HepG2 (cell line): ENCODE measurements around the gene MRPL57. TPM values are rescaled to one million over a fixed set of nuclear protein-coding genes. Genes with fewer than 3 reads are reported as not detected.
"Not testable (repeated sequence)": the region's sequence is repeated elsewhere in the genome, so short reads cannot be mapped to it uniquely, and the experiment has no call there.

Experiments used
- ATAC-seq: fragments of 200-7000 bp; cut with Tn5 transposase; 3 replicates; pipeline ENCODE4 v1.9.1; 2020; ENCODE audit warnings: mild to moderate bottlenecking, moderate library complexity
- BruUV-seq: library from RNA; stranded (reverse); fragments of 400-500 nt; replicated peaks from 2 replicates; lab custom pipeline; 2021; lab: Mats Ljungman, UMichigan
- CTCF ChIA-PET: fragments of 300-600 bp; formaldehyde crosslinking; extraction: SDS; loops from one replicate; lab custom pipeline; 2021; ENCODE audit warnings: low total read pairs, inconsistent platforms, low intra/inter-chr PET ratio; lab: Yijun Ruan, JAX
- POLR2A ChIA-PET: fragments of 350-600 bp; sonication (Branson Sonifier 250); formaldehyde crosslinking; loops from one replicate; lab custom pipeline; 2020; ENCODE audit warnings: antibody characterized with exemption, inconsistent platforms; lab: Yijun Ruan, JAX
- DNase-seq: peaks from one replicate; pipeline ENCODE4 v3.0.0-alpha.2; 2015; ENCODE audit warnings: low spot score
- FAIRE-seq: peaks from 3 replicates; lab custom pipeline; 2011; peaks lifted over from hg19 to GRCh38; lab: Jason Lieb, UNC
- H2AFZ ChIP-seq: one replicate; pipeline ENCODE4 v1.6.1; 2011; ENCODE audit warnings: low read length, inconsistent platforms
- H3K27ac ChIP-seq: fragments of 300-600 bp; 3 replicates; pipeline ENCODE4 v1.8.0; 2011; ENCODE audit warnings: mixed run types, mild to moderate bottlenecking, mixed read lengths, low read length, inconsistent platforms; ENCODE audit not compliant: insufficient read depth; ENCODE audit errors: extremely low read length
- H3K27me3 ChIP-seq, 2 experiments: fragments of 200-600 bp in 1 of 2; 2 replicates in 1 of 2; 3 replicates in 1 of 2; pipeline versions ENCODE4 v1.6.0 to v1.8.0; 2011; ENCODE audit warnings: low read length in 2 of 2, mild to moderate bottlenecking in 2 of 2, moderate library complexity in 2 of 2, inconsistent platforms in 1 of 2; ENCODE audit not compliant: insufficient read depth in 2 of 2, control insufficient read depth in 1 of 2
- H3K36me3 ChIP-seq, 2 experiments: fragments of 200-600 bp in 1 of 2; replicated peaks in 1 of 2; 2 replicates in 1 of 2; 3 replicates in 1 of 2; pipeline versions ENCODE4 v1.5.1 to v1.8.0; 2011; ENCODE audit warnings: low read length in 2 of 2, inconsistent platforms in 1 of 2; ENCODE audit not compliant: insufficient read depth in 2 of 2, control insufficient read depth in 1 of 2
- H3K4me1 ChIP-seq: 2 replicates; pipeline ENCODE4 v1.5.1; 2012; ENCODE audit warnings: low read length, inconsistent platforms; ENCODE audit not compliant: insufficient read depth
- H3K4me2 ChIP-seq: 2 replicates; pipeline ENCODE4 v1.6.0; 2011; ENCODE audit warnings: low read depth, low read length, inconsistent platforms
- H3K4me3 ChIP-seq, 3 experiments: fragments of 200-600 bp in 1 of 3; sonication (generic), shearing (Covaris generic) in 1 of 3; replicated peaks in 1 of 3; 2 replicates each; pipeline ENCODE4 v1.5.1; 2011 to 2016; ENCODE audit warnings: low read length in 3 of 3, inconsistent platforms in 2 of 3, low read depth in 2 of 3, mild to moderate bottlenecking in 2 of 3, control low read depth in 1 of 3, mixed read lengths in 1 of 3; ENCODE audit not compliant: insufficient read depth in 1 of 3
- H3K79me2 ChIP-seq: one replicate; pipeline ENCODE4 v1.6.1; 2011; ENCODE audit warnings: low read length, inconsistent platforms; ENCODE audit not compliant: insufficient read depth
- H3K9ac ChIP-seq: 2 replicates; pipeline ENCODE4 v1.6.0; 2011; ENCODE audit warnings: mild to moderate bottlenecking, low read depth, low read length, inconsistent platforms; ENCODE audit not compliant: insufficient read depth
- H3K9me3 ChIP-seq: 2 replicates; pipeline ENCODE4 v1.5.1; 2012; ENCODE audit warnings: mild to moderate bottlenecking, low read length
- H4K20me1 ChIP-seq: 2 replicates; pipeline ENCODE4 v1.6.0; 2011; ENCODE audit warnings: inconsistent platforms, mild to moderate bottlenecking, low read length, moderate library complexity; ENCODE audit not compliant: insufficient read depth
- HNRNPL ChIP-seq: fragments of 200-400 bp; formaldehyde crosslinking; IDR thresholded peaks from 2 replicates; pipeline ENCODE4 v1.6.1; 2017; ENCODE audit warnings: mild to moderate bottlenecking, low read depth, low read length
- KDM4B ChIP-seq: sonication (generic); formaldehyde crosslinking; IDR thresholded peaks from 2 replicates; pipeline ENCODE4 v1.4.0; 2020; ENCODE audit warnings: missing genetic modification reagents
- SAFB2 ChIP-seq: sonication (generic); formaldehyde crosslinking; IDR thresholded peaks from 2 replicates; pipeline ENCODE4 v1.5.1; 2020; ENCODE audit warnings: missing genetic modification reagents, low read depth, mild to moderate bottlenecking, borderline replicate concordance
- SKI ChIP-seq: fragments of 450-650 bp; IDR thresholded peaks from one replicate; pipeline ENCODE4 v1.6.1; 2018; ENCODE audit warnings: mild to moderate bottlenecking; ENCODE audit not compliant: partially characterized antibody
- SRSF9 ChIP-seq: fragments of 200-400 bp; formaldehyde crosslinking; IDR thresholded peaks from 2 replicates; pipeline ENCODE4 v1.6.1; 2018; ENCODE audit warnings: borderline replicate concordance, mild to moderate bottlenecking, low read depth, low read length; ENCODE audit not compliant: insufficient read depth, poor library complexity, severe bottlenecking
- TBX2 ChIP-seq: sonication (generic); formaldehyde crosslinking; IDR thresholded peaks from 2 replicates; pipeline ENCODE4 v1.5.0; 2020; ENCODE audit warnings: missing genetic modification reagents, mild to moderate bottlenecking, borderline replicate concordance
- ZNF12 ChIP-seq: sonication (generic); formaldehyde crosslinking; IDR thresholded peaks from 2 replicates; pipeline ENCODE4 v1.5.0; 2020; ENCODE audit warnings: missing genetic modification reagents
- ZSCAN20 ChIP-seq: sonication (generic); formaldehyde crosslinking; IDR thresholded peaks from 2 replicates; pipeline ENCODE4 v1.4.0; 2020; ENCODE audit warnings: missing genetic modification reagents, mild to moderate bottlenecking, borderline replicate concordance
- ZSCAN25 ChIP-seq: sonication (generic); formaldehyde crosslinking; IDR thresholded peaks from 2 replicates; pipeline ENCODE4 v1.8.0; 2022; ENCODE audit warnings: mild to moderate bottlenecking, missing genetic modification reagents
- WGBS: methylation state at CpG from one replicate; pipeline ENCODE4 v1.1.6; 2017; ENCODE audit warnings: low lambda C conversion rate; 5-methylcytosine and 5-hydroxymethylcytosine counted together
- in situ Hi-C: cut with HindIII; loops from 2 replicates; pipeline ENCODE4 v1.10.0; 2017; ENCODE audit warnings: low pct_unique_long_range_greater_than_20kb; ENCODE audit not compliant: extremely low pct_ligation_motif_present
- intact Hi-C: fragments of 100-400 bp; cut with micrococcal nuclease; formaldehyde crosslinking; loops from one replicate; pipeline ENCODE4 v1.10.0; 2022; ENCODE audit not compliant: unreplicated experiment
- polyA plus RNA-seq, 8 experiments: library from polyadenylated mRNA; depleted of rRNA in 3 of 8; stranded (reverse) in 7 of 8; unstranded in 1 of 8; fragments of >200 nt; fragmentation: Illumina TruSeq in 4 of 8; extraction: Trizol in 4 of 8; gene quantifications; 2 replicates each; pipeline versions ENCODE4 v1.2.1 to v1.2.3, GENCODE V29; 2011 to 2016; ENCODE audit warnings: low read depth in 4 of 8, missing spikeins in 1 of 8, mixed read lengths in 1 of 8; ENCODE audit not compliant: insufficient read depth in 1 of 8
- total RNA-seq, 5 experiments: library from RNA; depleted of rRNA; stranded (reverse); fragments of >200 nt; fragmentation: Illumina TruSeq; extraction: Trizol; gene quantifications; 2 replicates each; pipeline ENCODE4 v1.2.3, GENCODE V29; 2016; ENCODE audit warnings: low read depth in 1 of 5

MRPL57 gene
- total and polyA plus RNA-seq, 2 of the 13 experiments (the other 11 are each of a cell fraction or from before 2014, with no cell fraction given), result 19.5 to 35.2 TPM

GRCh38 chr13:21219716-21220115, 43.3 kb downstream of the MRPL57 start:
- WGBS, result 31% methylated on average over 3 of the region's 3 CpGs
- H2AFZ ChIP-seq, FAIRE-seq, H3K4me2 ChIP-seq, H3K27me3 ChIP-seq, H3K4me3 ChIP-seq, H3K9ac ChIP-seq, H3K4me1 ChIP-seq, ATAC-seq, H4K20me1 ChIP-seq, H3K9me3 ChIP-seq, H3K36me3 ChIP-seq, intact Hi-C loops, in situ Hi-C loops, CTCF ChIA-PET, BruUV-seq, H3K79me2 ChIP-seq, H3K27ac ChIP-seq, POLR2A ChIA-PET, DNase-seq: not testable (repeated sequence)

- CTCF ChIA-PET, result no interaction called here
- Histone ChIP-seq H4K20me1 (no peaks in the 10 kb centered on the region), H3K4me2 (no peak overlapping the region), H3K4me1 (peaks cover 22% of the 10 kb centered on the region), H3K36me3 (no peaks in the 10 kb centered on the region), H3K27me3 (peaks cover 0 to 4% of the 10 kb centered on the region in 2 experiments; a peak in 1 of 5 replicates), H3K79me2 (no peaks in the 10 kb centered on the region), H3K9ac (no peak overlapping the region), H3K9me3 (no peaks in the 10 kb centered on the region), H3K4me3 (no peak overlapping the region), H3K27ac (no peak overlapping the region), H2AFZ (no peak overlapping the region)
- BruUV-seq, result no TSS peak
- TF ChIP-seq ZSCAN20 (CRISPR knock-in tag), result no peak
- TF ChIP-seq SKI, result no peak
- no peak for TF ChIP-seq ZNF12
- TF ChIP-seq TBX2, result no peak
- TF ChIP-seq ZSCAN25 (CRISPR knock-in tag), result no peak
- no peak for TF ChIP-seq KDM4B (CRISPR knock-in tag)
- no peak for TF ChIP-seq SRSF9
- TF ChIP-seq HNRNPL, result no peak
- no peak for TF ChIP-seq SAFB2 (CRISPR knock-in tag)
- ATAC-seq (no peak), DNase-seq (no peak), FAIRE-seq (no peak)
- in situ Hi-C loops (no loop called here), intact Hi-C loops (no loop called here)
- POLR2A ChIA-PET, result no interaction called here
Observed at GRCh38 chr13:21221268-21221667, 44.8 kb downstream of the MRPL57 start.
